Mesendoderm (in vitro differentiated cells): ENCODE data around the gene KRT84.

Experiments
- DNase-seq: peaks from one replicate; pipeline ENCODE4 v3.0.0; 2013
- H2AK5ac ChIP-seq: 2 replicates; pipeline ENCODE4 v1.6.1; 2013; ENCODE audit warnings: low read length, inconsistent platforms
- H2BK120ac ChIP-seq: 2 replicates; pipeline ENCODE4 v1.6.1; 2013; ENCODE audit warnings: low read depth, mild to moderate bottlenecking, low read length, moderate library complexity, mixed read lengths
- H2BK15ac ChIP-seq: replicated peaks from 2 replicates; pipeline ENCODE4 v1.6.1; 2013; ENCODE audit warnings: low read depth, mild to moderate bottlenecking, moderate library complexity
- H2BK5ac ChIP-seq: 2 replicates; pipeline ENCODE4 v1.6.1; 2013; ENCODE audit warnings: low read length, inconsistent platforms
- H3K18ac ChIP-seq: 2 replicates; pipeline ENCODE4 v1.6.1; 2013; ENCODE audit warnings: mild to moderate bottlenecking, low read length, mixed read lengths
- H3K23ac ChIP-seq: one replicate; pipeline ENCODE4 v1.6.1; 2013; ENCODE audit warnings: low read length
- H3K27ac ChIP-seq: 2 replicates; pipeline ENCODE4 v1.5.1; 2013; ENCODE audit warnings: low read depth, mild to moderate bottlenecking, inconsistent platforms, low read length, moderate library complexity
- H3K27me3 ChIP-seq: 2 replicates; pipeline ENCODE4 v1.6.1; 2013; ENCODE audit warnings: low read length, control low read depth, mild to moderate bottlenecking, inconsistent platforms; ENCODE audit not compliant: insufficient read depth, poor library complexity
- H3K36me3 ChIP-seq: 2 replicates; pipeline ENCODE4 v1.6.1; 2013; ENCODE audit warnings: low read length, inconsistent platforms; ENCODE audit not compliant: control insufficient read depth, insufficient read depth
- H3K4ac ChIP-seq: one replicate; pipeline ENCODE4 v1.6.1; 2013; ENCODE audit warnings: low read depth, mild to moderate bottlenecking, low read length, moderate library complexity
- H3K4me1 ChIP-seq: 2 replicates; pipeline ENCODE4 v1.6.1; 2013; ENCODE audit warnings: low read depth, low read length, inconsistent platforms; ENCODE audit not compliant: control insufficient read depth
- H3K4me2 ChIP-seq: 2 replicates; pipeline ENCODE4 v1.6.1; 2013; ENCODE audit warnings: low read length
- H3K4me3 ChIP-seq: 2 replicates; pipeline ENCODE4 v1.5.1; 2013; ENCODE audit warnings: mild to moderate bottlenecking, low read length
- H3K56ac ChIP-seq: one replicate; pipeline ENCODE4 v1.6.1; 2013; ENCODE audit warnings: low read length
- H3K79me1 ChIP-seq: 2 replicates; pipeline ENCODE4 v1.6.1; 2013; ENCODE audit warnings: low read length, inconsistent platforms
- H3K79me2 ChIP-seq: 2 replicates; pipeline ENCODE4 v1.6.1; 2013; ENCODE audit warnings: mild to moderate bottlenecking, low read length; ENCODE audit not compliant: control insufficient read depth, insufficient read depth
- H3K9ac ChIP-seq: 2 replicates; pipeline ENCODE4 v1.6.1; 2013; ENCODE audit warnings: low read length, inconsistent platforms
- H4K5ac ChIP-seq: one replicate; pipeline ENCODE4 v1.6.1; 2013; ENCODE audit warnings: low read length
- H4K8ac ChIP-seq: one replicate; pipeline ENCODE4 v1.6.1; 2013; ENCODE audit warnings: low read depth, mild to moderate bottlenecking, control low read depth, low read length, moderate library complexity
- WGBS: extraction: QIAGEN DNeasy Blood & Tissue Kit; methylation state at CpG from one replicate; pipeline ENCODE4 v1.1.7; 2013; ENCODE audit warnings: low lambda C conversion rate, missing lambda C conversion rate; ENCODE audit not compliant: insufficient coverage; ENCODE audit errors: extremely low coverage; 5-methylcytosine and 5-hydroxymethylcytosine counted together

KRT84 gene

GRCh38 chr12:52428121-52428520, 42.7 kb upstream of the KRT84 start:
- H3K4me2 ChIP-seq, result no peak overlapping the region
- H3K27ac ChIP-seq, result no peak overlapping the region
- H3K9ac ChIP-seq, result no peak overlapping the region
- WGBS, result no CpG with 5 or more reads among the region's 10 CpGs
- DNase-seq, result no peak
- H3K27me3 ChIP-seq, result no peaks in the 10 kb centered on the region
- no peak overlapping the region for H2AK5ac ChIP-seq
- no peak overlapping the region for H4K8ac ChIP-seq
- no peak overlapping the region for H2BK5ac ChIP-seq
- H3K4me1 ChIP-seq, result no peaks in the 10 kb centered on the region
- H3K79me1 ChIP-seq, result no peaks in the 10 kb centered on the region
- H3K36me3 ChIP-seq, result no peaks in the 10 kb centered on the region
- no peak overlapping the region for H3K23ac ChIP-seq
- no peak overlapping the region for H3K4me3 ChIP-seq
- no peak overlapping the region for H2BK15ac ChIP-seq
- H4K5ac ChIP-seq, result no peak overlapping the region
- H3K79me2 ChIP-seq, result no peaks in the 10 kb centered on the region
- no peak overlapping the region for H3K18ac ChIP-seq
- H2BK120ac ChIP-seq, result no peak overlapping the region
- H3K56ac ChIP-seq, result no peak overlapping the region
- no peak overlapping the region for H3K4ac ChIP-seq

DNA sequence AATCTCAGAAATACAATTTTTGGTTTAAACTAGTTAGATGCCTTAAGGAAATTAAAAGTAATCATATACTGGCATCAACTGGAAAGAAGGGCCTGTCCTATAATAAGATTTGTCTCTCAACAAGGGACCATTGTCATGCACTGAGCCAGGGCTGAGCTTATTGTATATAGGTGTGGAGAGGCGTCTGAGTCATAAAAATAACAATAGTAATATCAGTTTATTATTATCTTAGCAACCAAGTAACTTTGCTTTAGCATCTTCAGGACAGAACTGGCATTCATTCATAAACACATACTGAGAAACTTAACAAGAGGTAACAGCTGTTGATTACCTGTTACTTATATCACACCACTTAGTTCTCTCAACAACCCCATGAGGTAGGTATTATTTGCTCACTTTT, 41.6 kb upstream of the KRT84 start:
- H3K4me3 ChIP-seq, result no peak overlapping the region
- H3K27ac ChIP-seq, result no peak overlapping the region
- H3K4me1 ChIP-seq, result no peaks in the 10 kb centered on the region
- H3K79me1 ChIP-seq, result no peaks in the 10 kb centered on the region
- H3K23ac ChIP-seq, result no peak overlapping the region
- no peak overlapping the region for H3K18ac ChIP-seq
- H3K4me2 ChIP-seq, result no peak overlapping the region
- no peak overlapping the region for H2AK5ac ChIP-seq
- H3K56ac ChIP-seq, result no peak overlapping the region
- no peak overlapping the region for H2BK5ac ChIP-seq
- no peaks in the 10 kb centered on the region for H3K36me3 ChIP-seq
- H2BK15ac ChIP-seq, result no peak overlapping the region
- H3K79me2 ChIP-seq, result no peaks in the 10 kb centered on the region
- no peaks in the 10 kb centered on the region for H3K27me3 ChIP-seq
- DNase-seq, result no peak
- H3K9ac ChIP-seq, result no peak overlapping the region
- H4K5ac ChIP-seq, result no peak overlapping the region
- no peak overlapping the region for H4K8ac ChIP-seq
- no peak overlapping the region for H2BK120ac ChIP-seq
- no CpG with 5 or more reads among the region's 1 CpG for WGBS
- H3K4ac ChIP-seq, result no peak overlapping the region

DNA sequence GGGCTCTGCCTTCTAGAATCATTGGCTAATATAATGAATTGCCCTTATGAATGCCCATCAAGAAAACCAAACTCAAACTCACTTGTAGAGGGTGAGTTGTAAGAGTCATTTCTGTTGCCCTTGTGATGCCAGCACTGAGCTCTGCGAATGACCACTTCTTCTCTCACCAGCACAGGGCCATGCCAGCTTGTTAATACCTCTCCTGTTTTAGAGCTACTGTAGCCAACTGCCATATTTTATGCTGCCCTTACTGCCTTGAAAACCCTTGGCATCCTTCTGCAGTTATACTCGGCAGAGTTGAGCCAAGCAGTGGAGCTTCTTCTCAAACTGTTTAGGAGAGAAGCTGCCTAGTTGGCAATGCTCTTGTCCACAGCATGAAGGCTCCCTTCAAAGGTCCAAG, 40.6 kb upstream of the KRT84 start:
- H3K18ac ChIP-seq, result no peak overlapping the region
- no peaks in the 10 kb centered on the region for H3K79me2 ChIP-seq
- no peak overlapping the region for H2BK5ac ChIP-seq
- H3K36me3 ChIP-seq, result no peaks in the 10 kb centered on the region
- no peaks in the 10 kb centered on the region for H3K79me1 ChIP-seq
- H3K4ac ChIP-seq, result no peak overlapping the region
- no peak overlapping the region for H3K4me3 ChIP-seq
- no peak for DNase-seq
- no peaks in the 10 kb centered on the region for H3K27me3 ChIP-seq
- H3K4me1 ChIP-seq, result no peaks in the 10 kb centered on the region
- no peak overlapping the region for H4K5ac ChIP-seq
- H3K23ac ChIP-seq, result no peak overlapping the region
- H3K56ac ChIP-seq, result no peak overlapping the region
- no CpG with 5 or more reads among the region's 2 CpGs for WGBS
- H2AK5ac ChIP-seq, result no peak overlapping the region
- H2BK120ac ChIP-seq, result no peak overlapping the region
- H3K4me2 ChIP-seq, result no peak overlapping the region
- no peak overlapping the region for H3K27ac ChIP-seq
- H2BK15ac ChIP-seq, result no peak overlapping the region
- H3K9ac ChIP-seq, result no peak overlapping the region
- H4K8ac ChIP-seq, result no peak overlapping the region

DNA sequence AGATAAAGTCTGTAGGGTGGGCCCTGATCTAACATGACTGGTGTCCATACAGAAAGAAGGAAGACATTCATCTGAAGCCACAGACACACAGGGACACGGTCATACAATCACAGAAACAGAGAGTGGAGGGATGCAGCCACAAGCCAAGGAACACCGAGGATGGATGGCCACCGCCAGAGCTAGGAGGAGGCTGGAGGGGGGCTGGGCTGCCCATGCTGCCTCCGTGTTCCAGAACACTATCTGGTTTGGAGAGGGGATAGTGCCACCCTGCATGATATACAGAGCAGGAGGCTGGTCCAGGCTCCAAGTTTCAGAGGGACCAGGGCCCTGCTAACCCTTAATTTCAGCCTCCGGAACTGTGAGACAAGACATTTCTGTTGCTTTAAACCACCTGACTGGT, 40.0 kb upstream of the KRT84 start:
- DNase-seq, result no peak
- Histone ChIP-seq H2BK120ac (no peak overlapping the region), H3K23ac (no peak overlapping the region), H4K5ac (no peak overlapping the region), H2AK5ac (no peak overlapping the region), H2BK15ac (no peak overlapping the region), H3K27me3 (no peaks in the 10 kb centered on the region), H2BK5ac (no peak overlapping the region), H3K4me3 (no peak overlapping the region), H3K4me1 (no peaks in the 10 kb centered on the region), H4K8ac (no peak overlapping the region), H3K79me1 (no peaks in the 10 kb centered on the region), H3K4me2 (no peak overlapping the region), H3K79me2 (no peaks in the 10 kb centered on the region), H3K18ac (no peak overlapping the region), H3K9ac (no peak overlapping the region), H3K56ac (no peak overlapping the region), H3K36me3 (no peaks in the 10 kb centered on the region), H3K4ac (no peak overlapping the region), H3K27ac (no peak overlapping the region)
- WGBS, result no CpG with 5 or more reads among the region's 5 CpGs

DNA sequence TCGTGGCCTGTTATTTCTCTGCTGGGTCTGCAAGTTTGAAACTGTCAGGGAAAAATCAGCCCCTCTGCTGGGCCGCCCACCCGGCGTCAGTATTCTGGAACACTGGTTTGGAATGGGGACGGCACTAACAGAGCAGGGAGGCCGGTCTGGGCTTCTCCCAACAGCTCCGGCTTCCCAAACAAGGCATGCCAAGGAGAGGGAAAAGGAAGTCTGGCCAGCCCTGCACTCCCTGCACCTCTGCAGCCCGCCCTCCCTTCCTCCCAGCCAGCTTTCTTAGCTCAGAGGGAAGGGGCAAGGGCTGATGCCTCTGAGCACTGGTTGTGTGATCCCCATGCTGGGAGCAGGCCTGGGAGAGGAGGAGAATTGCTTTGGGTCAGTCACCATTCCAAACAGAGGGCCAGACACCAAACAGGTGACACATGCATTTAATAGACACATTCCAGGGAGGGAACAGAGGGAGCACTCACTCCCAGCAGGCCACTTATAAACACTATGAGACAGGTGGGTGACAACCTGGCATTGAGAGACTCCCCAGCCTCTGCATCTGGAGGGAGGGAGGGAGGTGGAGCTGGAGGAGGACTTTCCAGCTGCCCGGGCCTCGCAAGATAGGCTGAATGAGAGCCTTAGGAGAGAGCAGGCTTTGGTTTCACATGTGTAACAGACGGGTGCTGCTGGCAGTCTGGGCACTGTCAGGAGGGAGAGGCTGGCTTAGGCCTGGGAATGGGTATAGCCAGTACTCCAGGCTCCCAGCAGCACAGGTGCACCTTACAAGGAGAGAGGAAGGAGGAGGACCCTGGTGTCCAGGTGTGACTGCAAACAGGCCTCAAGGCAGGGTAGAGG, 38.4 kb upstream of the KRT84 start:
- Histone ChIP-seq H3K4me3 (no peak overlapping the region), H4K5ac (no peak overlapping the region), H2AK5ac (no peak overlapping the region), H3K18ac (no peak overlapping the region), H3K27ac (no peak overlapping the region), H3K79me1 (no peaks in the 10 kb centered on the region), H3K4ac (no peak overlapping the region), H3K56ac (peak overlapping the region; percentile 43), H2BK120ac (no peak overlapping the region), H4K8ac (no peak overlapping the region), H3K9ac (no peak overlapping the region), H3K4me1 (no peaks in the 10 kb centered on the region), H2BK5ac (no peak overlapping the region), H3K23ac (no peak overlapping the region), H3K36me3 (no peaks in the 10 kb centered on the region), H2BK15ac (no peak overlapping the region), H3K4me2 (no peak overlapping the region), H3K27me3 (no peaks in the 10 kb centered on the region), H3K79me2 (no peaks in the 10 kb centered on the region)
- no CpG with 5 or more reads among the region's 11 CpGs for WGBS
- no peak for DNase-seq

- Histone ChIP-seq H3K27me3 (no peaks in the 10 kb centered on the region), H3K36me3 (no peaks in the 10 kb centered on the region), H4K8ac (no peak overlapping the region), H2BK15ac (no peak overlapping the region), H3K23ac (no peak overlapping the region), H3K18ac (no peak overlapping the region), H3K4me2 (no peak overlapping the region), H2AK5ac (no peak overlapping the region), H3K9ac (no peak overlapping the region), H3K4me1 (no peaks in the 10 kb centered on the region), H2BK120ac (no peak overlapping the region), H3K56ac (no peak overlapping the region), H3K4me3 (no peak overlapping the region), H2BK5ac (no peak overlapping the region), H3K27ac (no peak overlapping the region), H3K79me1 (no peaks in the 10 kb centered on the region), H4K5ac (no peak overlapping the region), H3K4ac (no peak overlapping the region), H3K79me2 (no peaks in the 10 kb centered on the region)
- DNase-seq, result no peak
- no CpG with 5 or more reads among the region's 6 CpGs for WGBS
These were observed 37.6 kb upstream of the KRT84 start for GRCh38 chr12:52423035-52423434.
